ENCODE results near the gene DCAF15.

DCAF15 gene, protein sequence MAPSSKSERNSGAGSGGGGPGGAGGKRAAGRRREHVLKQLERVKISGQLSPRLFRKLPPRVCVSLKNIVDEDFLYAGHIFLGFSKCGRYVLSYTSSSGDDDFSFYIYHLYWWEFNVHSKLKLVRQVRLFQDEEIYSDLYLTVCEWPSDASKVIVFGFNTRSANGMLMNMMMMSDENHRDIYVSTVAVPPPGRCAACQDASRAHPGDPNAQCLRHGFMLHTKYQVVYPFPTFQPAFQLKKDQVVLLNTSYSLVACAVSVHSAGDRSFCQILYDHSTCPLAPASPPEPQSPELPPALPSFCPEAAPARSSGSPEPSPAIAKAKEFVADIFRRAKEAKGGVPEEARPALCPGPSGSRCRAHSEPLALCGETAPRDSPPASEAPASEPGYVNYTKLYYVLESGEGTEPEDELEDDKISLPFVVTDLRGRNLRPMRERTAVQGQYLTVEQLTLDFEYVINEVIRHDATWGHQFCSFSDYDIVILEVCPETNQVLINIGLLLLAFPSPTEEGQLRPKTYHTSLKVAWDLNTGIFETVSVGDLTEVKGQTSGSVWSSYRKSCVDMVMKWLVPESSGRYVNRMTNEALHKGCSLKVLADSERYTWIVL

DNA sequence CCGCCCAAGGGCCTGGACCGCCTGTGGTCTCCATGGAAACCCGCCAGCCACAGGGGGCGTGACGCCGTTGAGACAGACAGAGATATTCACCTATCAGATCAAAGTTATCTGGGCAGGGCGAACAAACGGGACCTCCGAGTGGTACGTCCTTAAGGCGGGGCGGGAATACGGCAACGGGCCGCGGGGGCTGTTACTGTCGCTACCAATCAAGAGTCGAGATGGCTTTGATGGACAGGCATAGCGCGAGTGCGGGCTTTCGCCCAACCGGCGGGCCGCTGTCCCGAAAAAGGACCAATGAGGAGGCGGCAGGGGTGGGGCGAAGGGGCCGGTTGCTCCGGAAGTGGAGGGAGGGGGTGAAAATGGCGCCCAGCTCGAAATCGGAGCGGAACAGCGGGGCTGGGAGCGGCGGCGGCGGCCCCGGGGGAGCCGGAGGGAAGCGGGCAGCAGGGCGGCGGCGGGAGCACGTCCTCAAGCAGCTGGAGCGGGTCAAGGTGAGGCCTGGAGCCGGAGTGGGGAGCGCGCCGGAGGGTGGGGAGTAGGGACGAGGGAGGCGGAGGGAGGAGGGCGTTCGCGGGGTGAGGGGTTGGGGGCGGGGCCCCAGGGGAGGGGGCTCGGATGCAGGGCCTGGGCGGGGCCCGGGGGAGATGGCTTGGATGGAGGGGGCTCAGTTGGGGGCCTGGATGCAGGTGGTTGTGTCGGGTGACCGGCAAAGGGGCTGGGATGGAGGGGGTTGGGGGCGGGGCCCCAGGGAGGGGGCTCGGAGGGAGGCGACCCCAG, at the start of gene DCAF15:
TSS of gene DCAF15 (plus strand) at position 356 of the 777 bp plus-strand sequence. CDS start at position 360, 4 bp downstream.
- Histone ChIP-seq H3K9ac (ENCODE audit: low read length in 5 of 5) (peak within 1 kb of the TSS; percentile 40 to 85 (median 73)), H3K27me3 (ENCODE audit: control insufficient read depth in 5 of 5, insufficient read depth in 4 of 5, low read length in 5 of 5) (no peaks in the 10 kb centered on the region), H3K4me1 (ENCODE audit: control insufficient read depth in 5 of 5, insufficient read depth in 5 of 5, low read length in 5 of 5) (peaks cover 7 to 20% (median 17%) of the 10 kb centered on the region in 5 donors), H3K9me3 (ENCODE audit: control insufficient read depth in 5 of 5, low read length in 5 of 5) (no peaks in the 10 kb centered on the region), H3K27ac (ENCODE audit: low read depth, low read length) (peak within 1 kb of the TSS; percentile 30), H3K36me3 (ENCODE audit: control insufficient read depth in 5 of 5, insufficient read depth in 5 of 5, low read length in 5 of 5) (peaks cover 0 to 29% (median 26%) of the 10 kb centered on the region in 5 donors), H3K4me3 (ENCODE audit: low read depth in 1 of 5, low read length in 5 of 5) (peak within 1 kb of the TSS; percentile 74 to 88 (median 79))

DNA sequence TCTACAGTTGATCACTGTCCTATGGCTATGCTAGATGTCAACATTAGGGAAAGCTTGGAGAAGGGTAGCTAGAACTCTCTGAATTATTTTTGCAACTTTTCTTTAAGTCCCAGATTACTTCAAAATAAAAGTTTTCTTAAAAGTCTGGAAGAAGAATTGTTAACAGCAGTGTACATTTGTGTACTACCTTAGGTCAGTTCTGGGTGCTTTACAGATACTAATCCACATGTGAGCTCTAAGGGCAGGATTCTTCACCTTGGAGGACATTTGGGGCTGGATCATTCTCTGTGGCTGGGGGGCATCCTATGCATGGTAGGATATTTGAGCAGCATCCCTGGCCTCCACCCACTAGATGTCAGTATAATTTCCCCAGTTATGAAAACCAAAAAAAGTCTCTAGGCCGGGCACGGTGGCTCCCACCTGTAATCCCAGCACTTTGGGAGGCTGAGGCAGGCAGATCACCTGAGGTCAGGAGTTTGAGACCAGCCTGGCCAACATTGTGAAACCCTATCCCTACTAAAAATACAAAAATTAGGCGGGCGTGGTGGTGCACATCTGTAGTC, 49.2 kb upstream of the DCAF15 start:
- Histone ChIP-seq H3K4me1 (ENCODE audit: control insufficient read depth in 5 of 5, insufficient read depth in 5 of 5, low read length in 5 of 5) (peaks cover 6 to 18% (median 15%) of the 10 kb centered on the region in 5 donors), H3K9me3 (ENCODE audit: control insufficient read depth in 5 of 5, low read length in 5 of 5) (no peaks in the 10 kb centered on the region), H3K36me3 (ENCODE audit: control insufficient read depth in 5 of 5, insufficient read depth in 5 of 5, low read length in 5 of 5) (no peaks in the 10 kb centered on the region), H3K9ac (ENCODE audit: low read length in 5 of 5) (no peak overlapping the region), H3K27ac (ENCODE audit: low read depth, low read length) (no peak overlapping the region), H3K27me3 (ENCODE audit: control insufficient read depth in 5 of 5, insufficient read depth in 4 of 5, low read length in 5 of 5) (no peaks in the 10 kb centered on the region), H3K4me3 (ENCODE audit: low read depth in 1 of 5, low read length in 5 of 5) (no peak overlapping the region)

DNA sequence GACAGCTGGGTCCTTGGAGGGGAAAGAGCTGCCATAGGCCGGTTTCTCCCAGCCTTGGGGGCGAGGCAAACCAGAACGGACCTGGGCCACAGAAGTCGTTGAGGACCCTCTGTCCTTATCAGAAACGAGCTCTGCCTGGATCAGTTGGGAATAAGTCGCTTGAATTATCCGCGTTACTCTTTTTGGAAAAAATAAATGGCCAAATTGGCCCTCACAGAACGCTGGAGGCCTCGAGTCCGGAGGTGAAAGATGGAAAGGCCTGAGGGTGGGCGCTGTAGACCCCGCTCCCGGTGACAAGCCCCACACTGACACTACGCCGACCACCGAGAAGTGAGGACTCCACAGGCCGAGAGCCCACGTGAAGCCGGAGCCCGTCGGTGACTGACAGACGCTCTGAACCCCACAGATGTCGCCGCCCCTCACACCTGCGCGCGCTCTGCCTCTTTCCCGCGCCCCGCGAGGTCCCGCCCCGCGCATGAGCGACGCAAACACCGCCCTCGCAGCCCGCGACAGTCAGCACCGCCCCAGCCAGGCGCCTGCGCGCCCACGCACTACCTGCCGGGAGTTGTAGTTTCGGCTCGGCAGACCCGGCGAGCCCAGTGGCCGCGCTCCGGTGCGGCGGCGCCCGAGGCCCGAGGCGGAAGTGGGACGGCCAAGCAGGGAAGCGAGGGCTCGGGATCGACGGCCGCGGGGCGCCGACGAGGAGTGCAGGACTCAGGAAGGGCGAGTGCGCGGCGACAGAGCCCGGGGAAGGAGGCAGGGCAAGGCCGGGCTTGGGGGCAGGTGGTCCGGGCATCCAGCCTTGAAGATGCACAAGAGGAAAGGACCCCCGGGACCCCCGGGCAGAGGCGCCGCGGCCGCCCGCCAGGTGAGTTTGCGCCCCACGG, 46.4 kb upstream of the DCAF15 start, which contains the start of the genes BRME1 and CC2D1A:
TSS of gene BRME1 (minus strand) at position 484 of the 887 bp plus-strand sequence. CDS start 1,225 bp downstream, outside the sequence.
TSS of gene CC2D1A (plus strand) at position 568 of the 887 bp plus-strand sequence. CDS start at position 809, 241 bp downstream.
- Histone ChIP-seq H3K36me3 (ENCODE audit: control insufficient read depth in 5 of 5, insufficient read depth in 5 of 5, low read length in 5 of 5) (peaks cover 0 to 13% (median 7%) of the 10 kb centered on the region in 5 donors), H3K4me3 (ENCODE audit: low read depth in 1 of 5, low read length in 5 of 5) (peak within 1 kb of the TSS; percentile 72 to 82 (median 80)), H3K9ac (ENCODE audit: low read length in 5 of 5) (peak within 1 kb of the TSS; percentile 81 to 92 (median 91)), H3K27ac (ENCODE audit: low read depth, low read length) (peak within 1 kb of the TSS; percentile 30), H3K27me3 (ENCODE audit: control insufficient read depth in 5 of 5, insufficient read depth in 4 of 5, low read length in 5 of 5) (no peaks in the 10 kb centered on the region), H3K4me1 (ENCODE audit: control insufficient read depth in 5 of 5, insufficient read depth in 5 of 5, low read length in 5 of 5) (peaks cover 6 to 18% (median 15%) of the 10 kb centered on the region in 5 donors), H3K9me3 (ENCODE audit: control insufficient read depth in 5 of 5, low read length in 5 of 5) (no peaks in the 10 kb centered on the region)

DNA sequence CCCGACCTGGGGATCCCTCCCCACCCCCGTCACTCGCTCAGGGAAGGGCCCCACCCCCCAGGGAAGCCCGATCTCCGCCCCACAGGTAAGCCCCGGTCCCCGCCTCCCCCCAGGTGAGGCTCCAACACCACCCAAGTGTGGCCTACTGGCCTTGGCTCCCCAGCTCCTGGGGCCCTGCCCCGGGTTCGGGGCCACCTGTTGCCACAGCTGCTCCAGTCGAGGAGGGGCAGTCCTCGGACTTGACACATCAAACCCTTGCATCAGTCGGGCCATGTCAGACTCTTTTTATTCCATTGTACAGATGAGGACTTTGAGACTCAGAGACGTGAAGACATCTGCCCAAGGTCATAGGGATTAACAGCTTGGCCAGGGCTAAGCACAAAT, 45.8 kb upstream of the DCAF15 start:
- Histone ChIP-seq H3K36me3 (ENCODE audit: control insufficient read depth in 5 of 5, insufficient read depth in 5 of 5, low read length in 5 of 5) (peaks cover 0 to 19% (median 10%) of the 10 kb centered on the region in 5 donors), H3K9me3 (ENCODE audit: control insufficient read depth in 5 of 5, low read length in 5 of 5) (no peaks in the 10 kb centered on the region), H3K4me3 (ENCODE audit: low read depth in 1 of 5, low read length in 5 of 5) (peak overlapping the region; percentile 72 to 82 (median 80)), H3K9ac (ENCODE audit: low read length in 5 of 5) (peak overlapping the region; percentile 81 to 92 (median 91)), H3K4me1 (ENCODE audit: control insufficient read depth in 5 of 5, insufficient read depth in 5 of 5, low read length in 5 of 5) (peaks cover 6 to 18% (median 15%) of the 10 kb centered on the region in 5 donors), H3K27me3 (ENCODE audit: control insufficient read depth in 5 of 5, insufficient read depth in 4 of 5, low read length in 5 of 5) (no peaks in the 10 kb centered on the region), H3K27ac (ENCODE audit: low read depth, low read length) (peak overlapping the region; percentile 30)

DNA sequence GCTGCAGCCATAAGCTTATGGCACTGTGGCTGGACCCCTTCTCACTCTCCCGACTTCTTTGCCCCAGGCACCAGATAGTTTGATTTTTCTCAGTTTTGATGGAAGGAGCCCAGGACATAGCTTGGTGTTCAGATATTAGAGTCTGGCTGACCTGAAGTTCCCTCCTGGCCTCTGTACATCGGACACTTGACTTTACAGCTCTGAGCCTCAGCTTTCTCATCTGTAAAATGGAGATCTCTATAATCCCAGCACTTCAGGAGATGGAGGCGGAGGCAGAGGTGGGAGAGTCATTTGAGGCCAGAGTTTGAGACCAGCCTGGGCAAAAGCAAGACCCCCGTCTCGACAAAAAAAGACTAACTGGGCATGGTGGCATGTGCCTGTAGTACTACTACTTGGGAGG, 45.4 kb upstream of the DCAF15 start:
- Histone ChIP-seq H3K27ac (ENCODE audit: low read depth, low read length) (no peak overlapping the region), H3K4me3 (ENCODE audit: low read depth in 1 of 5, low read length in 5 of 5) (peak overlapping the region; percentile 72 to 82 (median 80)), H3K36me3 (ENCODE audit: control insufficient read depth in 5 of 5, insufficient read depth in 5 of 5, low read length in 5 of 5) (peaks cover 0 to 20% (median 10%) of the 10 kb centered on the region in 5 donors), H3K9me3 (ENCODE audit: control insufficient read depth in 5 of 5, low read length in 5 of 5) (no peaks in the 10 kb centered on the region), H3K27me3 (ENCODE audit: control insufficient read depth in 5 of 5, insufficient read depth in 4 of 5, low read length in 5 of 5) (no peaks in the 10 kb centered on the region), H3K4me1 (ENCODE audit: control insufficient read depth in 5 of 5, insufficient read depth in 5 of 5, low read length in 5 of 5) (peaks cover 6 to 18% (median 15%) of the 10 kb centered on the region in 5 donors), H3K9ac (ENCODE audit: low read length in 5 of 5) (peak overlapping the region; percentile 81 to 92 (median 91))

DNA sequence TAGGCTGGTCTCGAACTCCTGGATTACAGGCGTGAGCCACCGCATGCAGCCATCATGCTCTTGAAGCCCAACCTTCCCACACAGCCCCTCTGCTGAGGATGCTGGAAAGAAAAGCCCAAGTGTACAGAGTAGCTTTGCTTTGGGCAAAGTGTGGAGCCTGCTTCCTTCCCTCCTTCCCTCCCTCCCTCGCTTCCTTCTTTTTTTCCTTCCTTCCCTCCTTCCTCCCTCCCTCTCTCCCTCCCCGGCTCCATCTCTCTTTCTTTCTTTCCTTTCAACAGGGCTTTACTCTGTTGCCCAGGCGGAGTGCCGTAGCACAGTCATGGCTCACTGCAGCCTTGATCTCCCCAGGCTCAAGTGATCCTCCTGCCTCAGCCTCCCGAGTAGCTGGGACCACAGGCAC, 43.6 kb upstream of the DCAF15 start:
- Histone ChIP-seq H3K36me3 (ENCODE audit: control insufficient read depth in 5 of 5, insufficient read depth in 5 of 5, low read length in 5 of 5) (peaks cover 0 to 38% (median 27%) of the 10 kb centered on the region in 5 donors), H3K4me3 (ENCODE audit: low read depth in 1 of 5, low read length in 5 of 5) (no peak overlapping the region), H3K4me1 (ENCODE audit: control insufficient read depth in 5 of 5, insufficient read depth in 5 of 5, low read length in 5 of 5) (peaks cover 6 to 18% (median 15%) of the 10 kb centered on the region in 5 donors), H3K9me3 (ENCODE audit: control insufficient read depth in 5 of 5, low read length in 5 of 5) (no peaks in the 10 kb centered on the region), H3K27ac (ENCODE audit: low read depth, low read length) (no peak overlapping the region), H3K27me3 (ENCODE audit: control insufficient read depth in 5 of 5, insufficient read depth in 4 of 5, low read length in 5 of 5) (no peaks in the 10 kb centered on the region), H3K9ac (ENCODE audit: low read length in 5 of 5) (peak overlapping the region in 1 of 5 donors; percentile 21)

DNA sequence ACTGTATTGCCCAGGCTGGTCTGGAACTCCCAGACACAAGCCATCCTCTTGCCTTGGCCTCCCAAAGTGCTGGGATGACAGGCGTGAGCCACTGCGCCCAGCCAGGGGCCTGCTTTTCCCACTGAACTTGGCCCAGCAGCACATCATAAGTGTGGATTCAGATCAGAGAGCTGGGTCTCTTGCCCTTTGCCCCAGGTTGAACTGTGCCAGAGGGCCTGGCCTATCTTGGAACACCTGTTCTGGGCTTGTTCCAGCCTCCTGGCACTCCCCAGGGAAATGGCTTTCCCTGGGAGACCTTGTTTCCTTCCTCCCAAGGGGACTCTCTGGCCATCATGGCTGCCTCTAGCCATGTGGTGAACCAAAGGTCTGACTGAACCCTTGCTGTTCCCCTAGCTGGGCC, 42.9 kb upstream of the DCAF15 start:
- Histone ChIP-seq H3K4me3 (ENCODE audit: low read depth in 1 of 5, low read length in 5 of 5) (no peak overlapping the region), H3K9me3 (ENCODE audit: control insufficient read depth in 5 of 5, low read length in 5 of 5) (no peaks in the 10 kb centered on the region), H3K4me1 (ENCODE audit: control insufficient read depth in 5 of 5, insufficient read depth in 5 of 5, low read length in 5 of 5) (peaks cover 6 to 18% (median 15%) of the 10 kb centered on the region in 5 donors), H3K27me3 (ENCODE audit: control insufficient read depth in 5 of 5, insufficient read depth in 4 of 5, low read length in 5 of 5) (no peaks in the 10 kb centered on the region), H3K36me3 (ENCODE audit: control insufficient read depth in 5 of 5, insufficient read depth in 5 of 5, low read length in 5 of 5) (peaks cover 0 to 44% (median 32%) of the 10 kb centered on the region in 5 donors), H3K27ac (ENCODE audit: low read depth, low read length) (no peak overlapping the region), H3K9ac (ENCODE audit: low read length in 5 of 5) (no peak overlapping the region)

DNA sequence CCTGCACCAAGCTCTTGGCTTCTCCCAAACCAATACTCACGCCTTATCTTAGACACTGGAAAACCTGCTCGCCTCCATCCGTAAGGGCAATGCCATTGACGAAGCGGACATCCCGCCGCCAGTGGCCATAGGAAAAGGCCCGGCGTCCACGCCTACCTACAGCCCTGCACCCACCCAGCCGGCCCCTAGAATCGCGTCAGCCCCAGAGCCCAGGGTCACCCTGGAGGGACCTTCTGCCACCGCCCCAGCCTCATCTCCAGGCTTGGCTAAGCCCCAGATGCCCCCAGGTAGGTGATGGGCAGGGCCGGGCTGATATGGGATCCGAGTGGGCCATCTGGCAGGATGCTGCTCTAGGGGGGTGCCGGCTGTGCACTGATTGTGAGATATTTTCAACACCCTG, 39.0 kb upstream of the DCAF15 start:
- H3K36me3 ChIP-seq (ENCODE audit: control insufficient read depth in 5 of 5, insufficient read depth in 5 of 5, low read length in 5 of 5) = peaks cover 3 to 67% (median 48%) of the 10 kb centered on the region in 5 donors
- no peaks in the 10 kb centered on the region for H3K9me3 ChIP-seq (ENCODE audit: control insufficient read depth in 5 of 5, low read length in 5 of 5)
- H3K9ac ChIP-seq (ENCODE audit: low read length in 5 of 5) = no peak overlapping the region
- H3K27ac ChIP-seq (ENCODE audit: low read depth, low read length) = no peak overlapping the region
- peaks cover 0 to 22% (median under 1%) of the 10 kb centered on the region in 5 donors for H3K4me1 ChIP-seq (ENCODE audit: control insufficient read depth in 5 of 5, insufficient read depth in 5 of 5, low read length in 5 of 5)
- H3K27me3 ChIP-seq (ENCODE audit: control insufficient read depth in 5 of 5, insufficient read depth in 4 of 5, low read length in 5 of 5) = no peaks in the 10 kb centered on the region
- H3K4me3 ChIP-seq (ENCODE audit: low read depth in 1 of 5, low read length in 5 of 5) = no peak overlapping the region

All from subcutaneous abdominal adipose tissue (tissue), 5 donors.